Astrocyte (in vitro differentiated cells and primary cell): Measurements from ENCODE around the gene C12orf76.

Experiments used
- CTCF ChIP-seq: IDR thresholded peaks from 2 replicates; pipeline ENCODE4 v1.5.1; 2011; ENCODE audit warnings: low read depth, mild to moderate bottlenecking, inconsistent platforms, low read length, moderate library complexity; ENCODE audit not compliant: insufficient read depth
- EZH2 ChIP-seq: IDR thresholded peaks from 2 replicates; pipeline ENCODE4 v1.6.1; 2012; ENCODE audit warnings: mild to moderate bottlenecking, low read length, inconsistent platforms; ENCODE audit not compliant: insufficient read depth

GRCh38 chr12:110006115-110006514 lies 42.2 kb downstream of the C12orf76 start:
- TF ChIP-seq CTCF (no peak), EZH2 (no peak)
